ENCODE measurements around the gene PKD2L2. TPM values are rescaled to one million over a fixed set of nuclear protein-coding genes. Genes with fewer than 3 reads are reported as not detected.

The PKD2L2 gene
- total and polyA plus RNA-seq, 9 of the 15 experiments (the other 6 are each of a cell fraction or from before 2014, with no cell fraction given): 0.08 to 0.25 (median 0.11) TPM; not detected in 5

GRCh38 chr5:137888863-137889759, at the start of gene PKD2L2 (continued):
- TF ChIP-seq, protein P1, sequence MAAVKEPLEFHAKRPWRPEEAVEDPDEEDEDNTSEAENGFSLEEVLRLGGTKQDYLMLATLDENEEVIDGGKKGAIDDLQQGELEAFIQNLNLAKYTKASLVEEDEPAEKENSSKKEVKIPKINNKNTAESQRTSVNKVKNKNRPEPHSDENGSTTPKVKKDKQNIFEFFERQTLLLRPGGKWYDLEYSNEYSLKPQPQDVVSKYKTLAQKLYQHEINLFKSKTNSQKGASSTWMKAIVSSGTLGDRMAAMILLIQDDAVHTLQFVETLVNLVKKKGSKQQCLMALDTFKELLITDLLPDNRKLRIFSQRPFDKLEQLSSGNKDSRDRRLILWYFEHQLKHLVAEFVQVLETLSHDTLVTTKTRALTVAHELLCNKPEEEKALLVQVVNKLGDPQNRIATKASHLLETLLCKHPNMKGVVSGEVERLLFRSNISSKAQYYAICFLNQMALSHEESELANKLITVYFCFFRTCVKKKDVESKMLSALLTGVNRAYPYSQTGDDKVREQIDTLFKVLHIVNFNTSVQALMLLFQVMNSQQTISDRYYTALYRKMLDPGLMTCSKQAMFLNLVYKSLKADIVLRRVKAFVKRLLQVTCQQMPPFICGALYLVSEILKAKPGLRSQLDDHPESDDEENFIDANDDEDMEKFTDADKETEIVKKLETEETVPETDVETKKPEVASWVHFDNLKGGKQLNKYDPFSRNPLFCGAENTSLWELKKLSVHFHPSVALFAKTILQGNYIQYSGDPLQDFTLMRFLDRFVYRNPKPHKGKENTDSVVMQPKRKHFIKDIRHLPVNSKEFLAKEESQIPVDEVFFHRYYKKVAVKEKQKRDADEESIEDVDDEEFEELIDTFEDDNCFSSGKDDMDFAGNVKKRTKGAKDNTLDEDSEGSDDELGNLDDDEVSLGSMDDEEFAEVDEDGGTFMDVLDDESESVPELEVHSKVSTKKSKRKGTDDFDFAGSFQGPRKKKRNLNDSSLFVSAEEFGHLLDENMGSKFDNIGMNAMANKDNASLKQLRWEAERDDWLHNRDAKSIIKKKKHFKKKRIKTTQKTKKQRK (IDR thresholded peaks at IDR 0.05; ENCODE audit: borderline replicate concordance, low read depth, low read length): no peak
- TF ChIP-seq, protein P2, sequence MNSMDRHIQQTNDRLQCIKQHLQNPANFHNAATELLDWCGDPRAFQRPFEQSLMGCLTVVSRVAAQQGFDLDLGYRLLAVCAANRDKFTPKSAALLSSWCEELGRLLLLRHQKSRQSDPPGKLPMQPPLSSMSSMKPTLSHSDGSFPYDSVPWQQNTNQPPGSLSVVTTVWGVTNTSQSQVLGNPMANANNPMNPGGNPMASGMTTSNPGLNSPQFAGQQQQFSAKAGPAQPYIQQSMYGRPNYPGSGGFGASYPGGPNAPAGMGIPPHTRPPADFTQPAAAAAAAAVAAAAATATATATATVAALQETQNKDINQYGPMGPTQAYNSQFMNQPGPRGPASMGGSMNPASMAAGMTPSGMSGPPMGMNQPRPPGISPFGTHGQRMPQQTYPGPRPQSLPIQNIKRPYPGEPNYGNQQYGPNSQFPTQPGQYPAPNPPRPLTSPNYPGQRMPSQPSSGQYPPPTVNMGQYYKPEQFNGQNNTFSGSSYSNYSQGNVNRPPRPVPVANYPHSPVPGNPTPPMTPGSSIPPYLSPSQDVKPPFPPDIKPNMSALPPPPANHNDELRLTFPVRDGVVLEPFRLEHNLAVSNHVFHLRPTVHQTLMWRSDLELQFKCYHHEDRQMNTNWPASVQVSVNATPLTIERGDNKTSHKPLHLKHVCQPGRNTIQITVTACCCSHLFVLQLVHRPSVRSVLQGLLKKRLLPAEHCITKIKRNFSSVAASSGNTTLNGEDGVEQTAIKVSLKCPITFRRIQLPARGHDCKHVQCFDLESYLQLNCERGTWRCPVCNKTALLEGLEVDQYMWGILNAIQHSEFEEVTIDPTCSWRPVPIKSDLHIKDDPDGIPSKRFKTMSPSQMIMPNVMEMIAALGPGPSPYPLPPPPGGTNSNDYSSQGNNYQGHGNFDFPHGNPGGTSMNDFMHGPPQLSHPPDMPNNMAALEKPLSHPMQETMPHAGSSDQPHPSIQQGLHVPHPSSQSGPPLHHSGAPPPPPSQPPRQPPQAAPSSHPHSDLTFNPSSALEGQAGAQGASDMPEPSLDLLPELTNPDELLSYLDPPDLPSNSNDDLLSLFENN (IDR thresholded peaks at IDR 0.05; ENCODE audit: low read depth in 2 of 2, low read length in 2 of 2): no peak
- TF ChIP-seq ETV1 (tag; conservative IDR thresholded peaks at IDR 0.05; ENCODE audit: low read depth): no peak
- peak; percentile 76; the same call in 1 of the 2 replicates for TF ChIP-seq MTA3 (IDR thresholded peaks at IDR 0.05; ENCODE audit: borderline replicate concordance)
- TF ChIP-seq ZNF699 (CRISPR knock-in tag; IDR thresholded peaks at IDR 0.05; ENCODE audit: insufficient replicate concordance): no peak
- no peak; the same call in 1 of the 2 replicates for TF ChIP-seq GATAD2A (IDR thresholded peaks at IDR 0.05)
- TF ChIP-seq ZNF764 (CRISPR knock-in tag; IDR thresholded peaks at IDR 0.05; ENCODE audit: low read depth): no peak
- TF ChIP-seq BRCA1 (IDR thresholded peaks at IDR 0.05): no peak
- no peak for TF ChIP-seq BRCA1 (CRISPR knock-in tag; IDR thresholded peaks at IDR 0.05)
- TF ChIP-seq SREBF1 (IDR thresholded peaks at IDR 0.05; ENCODE audit: borderline replicate concordance, low read depth, low read length): no peak
- 0 out of 4 replicates have a peak, but pooled peaks of 1 of the 2 experiments have one; percentile 57 for TF ChIP-seq TEAD1 (CRISPR knock-in tag; IDR thresholded peaks at IDR 0.05)
- no peak for TF ChIP-seq FUS (optimal IDR thresholded peaks at IDR 0.05; ENCODE audit: low read depth, low read length)
- no peak for TF ChIP-seq TCF7L2 (IDR thresholded peaks at IDR 0.05; ENCODE audit: low read depth, low read length)
- no peak for TF ChIP-seq ZNF785 (CRISPR knock-in tag; IDR thresholded peaks at IDR 0.05)
- TF ChIP-seq, protein P3, sequence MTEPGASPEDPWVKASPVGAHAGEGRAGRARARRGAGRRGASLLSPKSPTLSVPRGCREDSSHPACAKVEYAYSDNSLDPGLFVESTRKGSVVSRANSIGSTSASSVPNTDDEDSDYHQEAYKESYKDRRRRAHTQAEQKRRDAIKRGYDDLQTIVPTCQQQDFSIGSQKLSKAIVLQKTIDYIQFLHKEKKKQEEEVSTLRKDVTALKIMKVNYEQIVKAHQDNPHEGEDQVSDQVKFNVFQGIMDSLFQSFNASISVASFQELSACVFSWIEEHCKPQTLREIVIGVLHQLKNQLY (CRISPR knock-in tag; conservative IDR thresholded peaks at IDR 0.05): no peak
